Urothelium cell line (cell line): ENCODE data around the gene NGRN.
A peak's percentile ranks its signal among the peaks of the same experiment; 100 is the strongest.

Experiments used
- DNase-seq: peaks from one replicate; pipeline ENCODE4 v3.0.0; 2011; ENCODE audit warnings: low spot score, mixed read lengths
- FAIRE-seq: peaks from 2 replicates; lab custom pipeline; 2011; peaks lifted over from hg19 to GRCh38; lab: Jason Lieb, UNC

Gene NGRN

GRCh38 chr15:90265271-90266060 lies at the start of gene NGRN:
NGRN (plus strand) TSS chr15:90265672; CDS start chr15:90265713, 41 bp downstream.
- FAIRE-seq (peak; percentile 86), DNase-seq (peak; percentile 91)

GRCh38 chr15:90217671-90218394 lies 47.6 kb upstream of the NGRN start:
- DNase-seq = no peak
- no peak for FAIRE-seq

GRCh38 chr15:90219421-90220141 lies 45.9 kb upstream of the NGRN start:
- DNase-seq (peak; percentile 57), FAIRE-seq (peak; percentile 5)

DNA sequence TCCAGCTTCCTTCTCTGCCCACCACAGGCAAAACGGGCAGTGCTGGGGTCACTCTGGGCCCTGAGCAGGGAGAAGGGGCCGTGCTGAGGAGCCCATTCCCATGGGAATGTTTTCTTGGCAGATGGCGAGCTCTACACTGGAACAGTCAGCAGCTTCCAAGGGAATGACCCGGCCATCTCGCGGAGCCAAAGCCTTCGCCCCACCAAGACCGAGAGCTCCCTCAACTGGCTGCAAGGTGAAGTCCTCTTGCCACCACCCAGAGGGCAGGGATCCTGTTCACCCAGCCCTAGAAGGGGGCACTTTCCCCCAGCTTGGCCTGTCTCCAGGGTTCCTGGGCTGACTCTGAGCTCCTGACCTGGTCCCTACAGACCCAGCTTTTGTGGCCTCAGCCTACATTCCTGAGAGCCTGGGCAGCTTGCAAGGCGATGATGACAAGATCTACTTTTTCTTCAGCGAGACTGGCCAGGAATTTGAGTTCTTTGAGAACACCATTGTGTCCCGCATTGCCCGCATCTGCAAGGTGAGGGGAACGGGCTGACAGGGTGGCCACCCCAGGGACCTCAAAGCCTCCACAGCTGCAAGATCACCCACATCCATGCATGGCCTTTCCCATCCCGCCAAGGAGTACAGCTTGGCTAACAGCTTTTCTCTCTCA lies 44.1 kb upstream of the NGRN start:
- FAIRE-seq = no peak
- peak; percentile 75 for DNase-seq

DNA sequence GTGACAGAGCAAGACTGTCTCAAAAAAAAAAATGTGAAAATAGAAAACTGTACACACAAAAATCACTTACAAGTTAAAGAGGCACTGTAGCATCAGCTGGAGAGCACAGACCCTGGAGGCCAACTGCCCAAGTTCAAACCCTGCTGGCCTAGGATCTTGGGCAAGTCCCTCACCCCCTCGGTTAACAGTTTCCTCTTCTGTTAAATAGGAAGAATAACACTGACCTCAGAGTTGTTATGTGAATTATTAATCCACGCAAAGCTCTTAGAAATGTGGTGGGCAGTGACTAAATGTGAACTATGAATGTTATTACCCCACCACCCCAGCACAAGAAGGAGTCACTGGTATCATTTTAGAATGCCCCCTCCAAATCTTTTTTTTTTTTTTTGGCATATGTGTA lies 42.9 kb upstream of the NGRN start:
- DNase-seq = no peak

GRCh38 chr15:90223441-90224165 lies 41.9 kb upstream of the NGRN start:
- DNase-seq (no peak), FAIRE-seq (no peak)

More for the DNA sequence above, 42.9 kb upstream of the NGRN start:
- FAIRE-seq = no peak

GRCh38 chr15:90225047-90225446 lies 40.4 kb upstream of the NGRN start:
- FAIRE-seq (no peak), DNase-seq (no peak)

DNA sequence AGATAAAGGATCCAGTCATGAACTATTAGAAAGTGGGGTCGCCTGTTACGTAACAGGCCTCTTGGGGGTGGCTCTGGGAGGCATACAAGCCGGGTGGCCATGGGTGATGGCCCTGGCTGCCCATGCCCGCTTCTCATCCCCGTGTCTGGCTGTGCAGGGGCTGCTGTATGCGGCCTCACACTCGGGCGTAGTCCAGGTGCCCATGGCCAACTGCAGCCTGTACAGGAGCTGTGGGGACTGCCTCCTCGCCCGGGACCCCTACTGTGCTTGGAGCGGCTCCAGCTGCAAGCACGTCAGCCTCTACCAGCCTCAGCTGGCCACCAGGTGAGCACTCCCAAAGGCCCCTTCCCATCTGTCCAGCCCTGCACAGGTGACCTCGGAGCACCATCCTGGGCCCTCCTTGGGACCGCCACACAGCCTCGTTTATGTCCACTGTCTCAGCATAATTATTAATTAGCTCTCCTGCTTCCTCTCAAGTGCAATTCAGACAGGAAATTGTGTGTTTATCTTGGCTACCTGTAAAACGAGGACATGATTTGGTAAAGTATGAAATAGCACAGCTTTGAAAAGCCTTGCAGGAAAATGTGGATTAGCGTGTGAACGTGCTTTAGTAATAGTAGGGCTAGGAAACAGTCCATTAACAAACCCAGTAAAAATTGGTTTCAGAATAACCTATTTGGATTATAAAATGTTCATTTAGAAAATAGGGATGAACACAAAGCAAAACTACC lies 39.8 kb upstream of the NGRN start:
- DNase-seq (no peak), FAIRE-seq (no peak)

GRCh38 chr15:90227336-90227735 lies 38.1 kb upstream of the NGRN start:
- no peak for FAIRE-seq
- DNase-seq = no peak

DNA sequence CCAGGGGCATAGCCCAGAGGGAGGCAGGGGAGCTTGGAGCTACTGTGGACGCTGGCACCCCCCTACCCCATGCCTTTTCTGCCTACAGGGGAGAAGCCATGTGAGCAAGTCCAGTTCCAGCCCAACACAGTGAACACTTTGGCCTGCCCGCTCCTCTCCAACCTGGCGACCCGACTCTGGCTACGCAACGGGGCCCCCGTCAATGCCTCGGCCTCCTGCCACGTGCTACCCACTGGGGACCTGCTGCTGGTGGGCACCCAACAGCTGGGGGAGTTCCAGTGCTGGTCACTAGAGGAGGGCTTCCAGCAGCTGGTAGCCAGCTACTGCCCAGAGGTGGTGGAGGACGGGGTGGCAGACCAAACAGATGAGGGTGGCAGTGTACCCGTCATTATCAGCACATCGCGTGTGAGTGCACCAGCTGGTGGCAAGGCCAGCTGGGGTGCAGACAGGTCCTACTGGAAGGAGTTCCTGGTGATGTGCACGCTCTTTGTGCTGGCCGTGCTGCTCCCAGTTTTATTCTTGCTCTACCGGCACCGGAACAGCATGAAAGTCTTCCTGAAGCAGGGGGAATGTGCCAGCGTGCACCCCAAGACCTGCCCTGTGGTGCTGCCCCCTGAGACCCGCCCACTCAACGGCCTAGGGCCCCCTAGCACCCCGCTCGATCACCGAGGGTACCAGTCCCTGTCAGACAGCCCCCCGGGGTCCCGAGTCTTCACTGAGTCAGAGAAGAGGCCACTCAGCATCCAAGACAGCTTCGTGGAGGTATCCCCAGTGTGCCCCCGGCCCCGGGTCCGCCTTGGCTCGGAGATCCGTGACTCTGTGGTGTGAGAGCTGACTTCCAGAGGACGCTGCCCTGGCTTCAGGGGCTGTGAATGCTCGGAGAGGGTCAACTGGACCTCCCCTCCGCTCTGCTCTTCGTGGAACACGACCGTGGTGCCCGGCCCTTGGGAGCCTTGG lies 37.4 kb upstream of the NGRN start:
- DNase-seq (no peak), FAIRE-seq (peak; percentile 37)

- DNase-seq (no peak), FAIRE-seq (no peak)
Measured at GRCh38 chr15:90228960-90229359, 36.5 kb upstream of the NGRN start.

GRCh38 chr15:90230071-90230494 lies 35.4 kb upstream of the NGRN start:
- FAIRE-seq (no peak), DNase-seq (no peak)

GRCh38 chr15:90230610-90231009 lies 34.9 kb upstream of the NGRN start:
- FAIRE-seq = no peak
- DNase-seq = no peak

DNA sequence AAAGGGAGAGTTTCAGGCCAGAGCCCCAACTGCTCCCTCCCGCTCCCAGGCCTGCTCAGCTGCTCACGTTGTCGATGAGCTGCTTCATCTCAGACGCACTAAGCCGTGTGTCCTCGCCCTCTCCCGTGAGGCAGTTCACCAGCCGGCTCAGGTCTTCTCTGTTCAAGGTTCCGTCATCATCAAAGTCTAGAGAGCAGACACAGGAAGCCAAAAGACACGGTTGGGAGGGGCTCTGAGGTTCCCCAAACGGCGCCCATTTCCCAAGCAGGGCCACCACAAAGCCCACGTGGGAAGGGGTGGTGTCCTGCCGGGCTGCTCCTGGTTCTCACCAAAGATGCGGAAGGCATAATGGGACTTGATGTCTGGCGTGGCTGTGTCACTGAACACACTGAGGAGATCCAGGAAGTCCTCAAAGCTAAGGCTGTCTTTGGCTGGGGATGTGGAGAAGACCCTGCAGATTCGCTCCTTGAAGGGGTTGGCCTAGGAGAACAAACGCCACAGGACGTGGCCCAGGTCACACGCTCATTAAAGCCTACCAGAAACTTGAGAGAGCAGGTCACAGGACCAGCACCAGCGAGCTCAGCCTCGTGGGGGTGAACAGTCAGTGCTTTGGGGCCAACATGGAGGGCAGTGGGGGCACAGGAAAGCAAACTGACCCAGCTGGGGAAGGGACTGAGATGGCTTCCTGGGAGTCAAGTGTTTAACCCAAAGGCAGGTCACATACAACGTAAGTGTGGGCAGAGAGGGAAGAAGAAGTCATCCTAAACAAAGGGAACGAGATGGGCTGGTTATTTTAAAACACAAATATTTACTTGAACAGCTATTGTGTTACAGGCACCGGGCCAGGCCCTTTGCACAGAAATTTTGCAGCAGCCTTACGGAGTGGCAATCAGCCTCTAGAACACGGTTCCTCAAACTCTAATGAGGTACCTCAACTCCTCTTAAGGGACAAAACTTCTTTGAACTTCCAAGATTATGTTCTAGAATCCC lies 34.1 kb upstream of the NGRN start:
- FAIRE-seq (no peak), DNase-seq (no peak)

- DNase-seq = no peak
- no peak for FAIRE-seq
Measured at GRCh38 chr15:90232196-90232595, 33.3 kb upstream of the NGRN start.

GRCh38 chr15:90232941-90233386 lies 32.5 kb upstream of the NGRN start:
- no peak for FAIRE-seq
- no peak for DNase-seq

- FAIRE-seq (no peak), DNase-seq (peak; percentile 99)
Measured at GRCh38 chr15:90233387-90234095, 31.9 kb upstream of the NGRN start, which contains the start of gene CIB1. CIB1 (minus strand) TSS chr15:90233941; CDS start chr15:90233885, 56 bp downstream.
